ENCODE results near the gene DPF3.

DNA sequence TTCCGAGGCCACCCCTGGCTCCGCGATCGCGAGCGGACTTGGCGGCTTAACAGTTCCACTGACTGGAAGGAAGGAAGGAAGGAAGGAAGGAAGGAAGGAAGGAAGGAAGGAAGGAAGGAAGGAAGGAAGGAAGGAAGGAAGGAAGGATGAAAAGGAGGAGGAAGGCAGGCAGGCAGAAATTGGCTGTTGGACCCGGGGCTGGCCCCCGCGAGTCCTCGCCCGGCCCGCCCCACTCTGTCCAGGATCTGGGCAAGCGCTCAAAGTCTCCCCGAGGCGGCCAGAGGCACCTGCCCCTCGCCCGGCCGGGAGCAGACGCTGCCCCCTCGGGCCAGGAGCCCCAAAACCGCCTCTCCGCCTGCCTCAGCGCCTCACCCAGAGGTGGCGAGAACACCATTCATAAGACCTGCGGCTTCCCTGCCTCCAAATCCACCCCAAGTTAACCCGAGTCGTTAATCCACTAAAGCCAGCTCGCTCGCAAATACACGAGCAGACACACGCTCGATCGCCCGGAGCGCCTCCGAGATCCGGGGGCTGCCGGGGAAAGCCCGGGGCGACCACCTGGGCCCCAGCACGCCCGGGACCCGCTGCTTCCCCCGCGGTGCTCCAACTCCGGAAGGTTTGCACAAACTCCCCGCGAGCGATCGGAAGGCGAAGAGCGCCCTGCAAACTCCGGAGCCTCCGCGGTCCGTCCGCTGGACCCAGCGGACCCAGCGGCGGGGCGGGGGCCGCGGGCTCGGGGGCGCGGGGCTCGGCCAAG is 844 bp downstream of the DPF3 start:
- peak in 1 of 2 donors; percentile 19 for TF ChIP-seq POLR2A (IDR thresholded peaks at IDR 0.05)
- TF ChIP-seq, protein P1, sequence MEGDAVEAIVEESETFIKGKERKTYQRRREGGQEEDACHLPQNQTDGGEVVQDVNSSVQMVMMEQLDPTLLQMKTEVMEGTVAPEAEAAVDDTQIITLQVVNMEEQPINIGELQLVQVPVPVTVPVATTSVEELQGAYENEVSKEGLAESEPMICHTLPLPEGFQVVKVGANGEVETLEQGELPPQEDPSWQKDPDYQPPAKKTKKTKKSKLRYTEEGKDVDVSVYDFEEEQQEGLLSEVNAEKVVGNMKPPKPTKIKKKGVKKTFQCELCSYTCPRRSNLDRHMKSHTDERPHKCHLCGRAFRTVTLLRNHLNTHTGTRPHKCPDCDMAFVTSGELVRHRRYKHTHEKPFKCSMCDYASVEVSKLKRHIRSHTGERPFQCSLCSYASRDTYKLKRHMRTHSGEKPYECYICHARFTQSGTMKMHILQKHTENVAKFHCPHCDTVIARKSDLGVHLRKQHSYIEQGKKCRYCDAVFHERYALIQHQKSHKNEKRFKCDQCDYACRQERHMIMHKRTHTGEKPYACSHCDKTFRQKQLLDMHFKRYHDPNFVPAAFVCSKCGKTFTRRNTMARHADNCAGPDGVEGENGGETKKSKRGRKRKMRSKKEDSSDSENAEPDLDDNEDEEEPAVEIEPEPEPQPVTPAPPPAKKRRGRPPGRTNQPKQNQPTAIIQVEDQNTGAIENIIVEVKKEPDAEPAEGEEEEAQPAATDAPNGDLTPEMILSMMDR (IDR thresholded peaks at IDR 0.05 in 4 of 5, conservative IDR thresholded peaks at IDR 0.05 in 1 of 5) = no peak

All from gastrocnemius medialis (tissue), 4 donors.